ENCODE results near the gene SDHA.
"Not testable (repeated sequence)": the region's sequence is repeated elsewhere in the genome, so short reads cannot be mapped to it uniquely, and the experiment has no call there.

Gene SDHA

GRCh38 chr5:303741-304140 is 85.6 kb downstream of the SDHA start:
- DNase-seq: not testable (repeated sequence)

DNA sequence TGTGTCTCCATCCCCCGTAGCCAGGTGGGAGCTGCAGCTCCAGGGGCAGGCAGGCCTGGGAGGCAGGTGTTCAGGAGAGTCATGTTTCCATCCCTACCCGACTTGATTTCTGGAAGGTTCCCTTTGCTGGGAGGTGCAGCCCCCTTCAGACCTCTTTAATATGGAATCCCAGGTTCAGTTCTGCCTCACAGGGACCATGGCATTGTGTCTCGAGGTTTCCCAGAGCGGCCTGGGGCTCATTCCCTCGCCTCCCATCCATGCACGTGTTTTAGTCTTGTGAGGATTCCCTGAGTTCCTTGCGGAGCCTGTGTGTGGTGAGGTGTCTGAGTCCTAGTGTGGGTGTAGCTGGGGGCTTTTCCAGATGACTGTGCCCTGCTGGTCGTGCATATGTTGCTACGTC is 86.9 kb downstream of the SDHA start:
- DNase-seq: no peak

- no peak for DNase-seq
Measured at GRCh38 chr5:305459-305858, 87.3 kb downstream of the SDHA start.

GRCh38 chr5:306011-306805 is 88.1 kb downstream of the SDHA start:
- no peak for DNase-seq
